PFSK-1 (cell line): ENCODE results near the gene UBA5.

ENCODE experiments used
- FOXP2 ChIP-seq: optimal IDR thresholded peaks from 2 replicates; pipeline ENCODE3; 2011; ENCODE audit warnings: borderline replicate concordance, control low read depth, inconsistent platforms; ENCODE audit not compliant: insufficient read depth; ENCODE audit errors: extremely low read length, extremely low read depth
- POLR2AphosphoS5 ChIP-seq: IDR thresholded peaks from 2 replicates; pipeline ENCODE4 v1.6.1; 2012; ENCODE audit warnings: low read depth, mild to moderate bottlenecking, control low read depth, low read length, moderate library complexity
- SIN3A ChIP-seq: IDR thresholded peaks from 2 replicates; pipeline ENCODE4 v1.6.1; 2012; ENCODE audit warnings: mild to moderate bottlenecking, low read length, moderate library complexity, borderline replicate concordance; ENCODE audit not compliant: insufficient read depth
- TAF1 ChIP-seq: IDR thresholded peaks from 2 replicates; pipeline ENCODE4 v1.6.1; 2012; ENCODE audit warnings: low read length, control low read depth, borderline replicate concordance; ENCODE audit not compliant: insufficient read depth
- TF ChIP-seq, protein P1 (sequence below), 2 experiments: IDR thresholded peaks; 2 replicates each; pipeline versions ENCODE4 v1.6.1 to v1.8.0; 2011 to 2012; ENCODE audit warnings: low read depth in 2 of 2, low read length in 2 of 2, control low read depth in 1 of 2, inconsistent platforms in 1 of 2, mild to moderate bottlenecking in 1 of 2, moderate library complexity in 1 of 2; ENCODE audit not compliant: insufficient read depth in 1 of 2

Gene UBA5

DNA sequence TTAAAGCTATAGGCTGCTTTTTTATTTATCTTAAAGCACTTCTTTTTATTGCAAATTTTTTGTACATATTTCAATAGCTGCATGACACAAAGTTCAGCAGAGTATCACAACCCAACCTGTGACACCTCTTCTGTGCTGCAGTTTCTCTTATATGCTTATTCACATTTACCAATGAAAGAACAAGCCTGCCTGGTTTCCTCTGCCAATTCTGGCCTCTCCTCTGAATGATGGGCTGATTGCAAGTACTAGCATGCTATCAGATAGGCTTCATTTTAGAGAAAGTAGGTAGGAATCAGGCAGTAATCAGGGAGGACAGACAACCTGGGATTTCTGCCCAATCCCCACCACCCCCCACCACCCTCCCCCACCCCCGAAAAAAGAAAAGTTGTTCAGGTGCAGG lies 36.5 kb upstream of the UBA5 start:
- TF ChIP-seq TAF1, result no peak
- TF ChIP-seq, protein P1, sequence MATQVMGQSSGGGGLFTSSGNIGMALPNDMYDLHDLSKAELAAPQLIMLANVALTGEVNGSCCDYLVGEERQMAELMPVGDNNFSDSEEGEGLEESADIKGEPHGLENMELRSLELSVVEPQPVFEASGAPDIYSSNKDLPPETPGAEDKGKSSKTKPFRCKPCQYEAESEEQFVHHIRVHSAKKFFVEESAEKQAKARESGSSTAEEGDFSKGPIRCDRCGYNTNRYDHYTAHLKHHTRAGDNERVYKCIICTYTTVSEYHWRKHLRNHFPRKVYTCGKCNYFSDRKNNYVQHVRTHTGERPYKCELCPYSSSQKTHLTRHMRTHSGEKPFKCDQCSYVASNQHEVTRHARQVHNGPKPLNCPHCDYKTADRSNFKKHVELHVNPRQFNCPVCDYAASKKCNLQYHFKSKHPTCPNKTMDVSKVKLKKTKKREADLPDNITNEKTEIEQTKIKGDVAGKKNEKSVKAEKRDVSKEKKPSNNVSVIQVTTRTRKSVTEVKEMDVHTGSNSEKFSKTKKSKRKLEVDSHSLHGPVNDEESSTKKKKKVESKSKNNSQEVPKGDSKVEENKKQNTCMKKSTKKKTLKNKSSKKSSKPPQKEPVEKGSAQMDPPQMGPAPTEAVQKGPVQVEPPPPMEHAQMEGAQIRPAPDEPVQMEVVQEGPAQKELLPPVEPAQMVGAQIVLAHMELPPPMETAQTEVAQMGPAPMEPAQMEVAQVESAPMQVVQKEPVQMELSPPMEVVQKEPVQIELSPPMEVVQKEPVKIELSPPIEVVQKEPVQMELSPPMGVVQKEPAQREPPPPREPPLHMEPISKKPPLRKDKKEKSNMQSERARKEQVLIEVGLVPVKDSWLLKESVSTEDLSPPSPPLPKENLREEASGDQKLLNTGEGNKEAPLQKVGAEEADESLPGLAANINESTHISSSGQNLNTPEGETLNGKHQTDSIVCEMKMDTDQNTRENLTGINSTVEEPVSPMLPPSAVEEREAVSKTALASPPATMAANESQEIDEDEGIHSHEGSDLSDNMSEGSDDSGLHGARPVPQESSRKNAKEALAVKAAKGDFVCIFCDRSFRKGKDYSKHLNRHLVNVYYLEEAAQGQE (IDR thresholded peaks at IDR 0.05; ENCODE audit: insufficient read depth in 1 of 2, low read depth in 2 of 2, low read length in 2 of 2), result no peak
- TF ChIP-seq SIN3A, result no peak
- no peak for TF ChIP-seq FOXP2
- TF ChIP-seq POLR2AphosphoS5, result no peak

DNA sequence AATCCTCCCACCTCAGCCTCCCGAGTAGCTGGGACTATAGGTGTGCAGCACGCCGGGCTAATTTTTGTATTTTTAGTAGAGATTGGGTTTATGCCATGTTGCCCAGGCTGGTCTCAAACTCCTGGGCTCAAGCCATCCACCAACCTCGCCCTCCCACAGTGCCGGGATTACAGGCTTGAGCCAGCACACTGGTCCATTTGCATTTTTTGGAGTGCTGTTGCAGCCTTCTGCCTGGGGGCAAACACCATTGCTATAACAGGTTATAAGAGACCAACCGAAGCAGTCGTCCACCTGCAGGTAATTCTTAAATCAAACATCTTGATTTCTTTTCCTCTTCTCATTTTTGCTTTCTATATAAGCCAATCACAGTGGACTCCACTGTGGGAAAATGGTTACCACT lies 35.3 kb upstream of the UBA5 start:
- TF ChIP-seq SIN3A (no peak), FOXP2 (no peak), POLR2AphosphoS5 (no peak), TAF1 (no peak)
- TF ChIP-seq, protein P1 (IDR thresholded peaks at IDR 0.05; ENCODE audit: insufficient read depth in 1 of 2, low read depth in 2 of 2, low read length in 2 of 2), result no peak

DNA sequence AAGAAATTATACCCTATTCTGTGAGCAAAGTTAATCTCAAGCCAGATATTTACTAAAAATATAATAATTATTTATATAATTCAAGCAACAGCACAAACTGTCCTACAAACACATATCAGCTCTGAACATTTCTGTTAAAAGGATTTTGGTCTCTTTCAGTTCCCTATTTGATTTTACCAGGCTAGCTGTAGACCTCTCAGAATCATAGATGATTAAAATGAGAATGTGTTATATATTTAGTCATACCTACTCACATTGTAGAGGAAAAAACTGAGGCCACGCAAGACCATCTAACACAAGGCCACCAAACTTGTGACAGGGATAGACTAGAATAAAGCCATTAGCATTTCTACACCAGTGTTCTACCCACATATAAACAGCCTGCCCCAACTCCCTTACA lies 34.5 kb upstream of the UBA5 start:
- TF ChIP-seq FOXP2 (no peak), POLR2AphosphoS5 (no peak), SIN3A (no peak), TAF1 (no peak)
- TF ChIP-seq, protein P1 (IDR thresholded peaks at IDR 0.05; ENCODE audit: insufficient read depth in 1 of 2, low read depth in 2 of 2, low read length in 2 of 2), result no peak

DNA sequence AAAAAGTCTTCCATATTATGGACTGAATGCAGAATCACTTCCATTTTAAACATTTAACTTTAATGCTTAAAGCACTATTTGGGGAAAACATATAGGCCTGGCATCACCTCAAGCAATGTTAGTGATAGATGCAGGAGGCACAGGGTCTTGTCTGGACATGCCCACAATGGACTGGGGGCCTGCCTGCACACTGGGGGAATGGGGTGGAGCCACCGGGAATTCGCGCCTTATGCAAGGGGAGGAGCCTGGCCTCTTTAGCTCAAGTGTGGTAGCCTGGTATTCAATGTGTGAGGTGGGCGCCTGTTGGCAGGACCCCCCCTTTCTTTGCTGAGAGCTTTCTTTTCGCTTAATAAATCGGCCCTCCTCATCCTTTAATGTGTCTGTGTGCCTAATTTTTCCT lies 33.2 kb upstream of the UBA5 start:
- TF ChIP-seq FOXP2 (no peak), POLR2AphosphoS5 (no peak), TAF1 (no peak)

DNA sequence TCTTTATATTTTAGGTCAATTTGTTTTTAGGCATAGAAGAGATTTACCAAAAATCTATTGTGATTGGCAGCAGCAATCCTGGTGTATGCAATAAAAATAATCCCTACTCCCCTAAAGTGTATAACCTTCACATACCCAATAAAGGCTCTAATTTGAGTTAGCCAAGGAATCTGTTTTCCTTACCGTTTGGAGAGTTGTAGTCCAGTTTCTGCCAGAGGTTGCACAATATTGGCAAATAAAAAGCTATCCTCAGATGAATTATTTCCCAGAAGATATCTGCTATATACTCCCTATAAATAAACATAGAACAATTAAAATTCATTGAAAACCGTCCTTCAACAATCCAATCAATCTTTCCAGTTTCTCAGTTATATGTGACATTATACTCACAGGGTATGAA lies 32.0 kb upstream of the UBA5 start:
- TF ChIP-seq FOXP2 (no peak), SIN3A (no peak), TAF1 (no peak), POLR2AphosphoS5 (no peak)
- TF ChIP-seq, protein P1 (IDR thresholded peaks at IDR 0.05; ENCODE audit: insufficient read depth in 1 of 2, low read depth in 2 of 2, low read length in 2 of 2), result no peak
